Stimulated activated CD4-positive, alpha-beta T cell treated with anti-CD3 and anti-CD28 coated beads, Interleukin-15, amount 100 ng/mL, for 48 hours (primary cell): Measurements from ENCODE around the gene GH1.
"Not testable (repeated sequence)": the region's sequence is repeated elsewhere in the genome, so short reads cannot be mapped to it uniquely, and the experiment has no call there.

ENCODE experiments used
- DNase-seq, 2 donors: peaks; one replicate each; pipeline ENCODE4 v3.0.0-alpha.2; 2020; ENCODE audit warnings: low read depth in 2 of 2

Gene GH1

DNA sequence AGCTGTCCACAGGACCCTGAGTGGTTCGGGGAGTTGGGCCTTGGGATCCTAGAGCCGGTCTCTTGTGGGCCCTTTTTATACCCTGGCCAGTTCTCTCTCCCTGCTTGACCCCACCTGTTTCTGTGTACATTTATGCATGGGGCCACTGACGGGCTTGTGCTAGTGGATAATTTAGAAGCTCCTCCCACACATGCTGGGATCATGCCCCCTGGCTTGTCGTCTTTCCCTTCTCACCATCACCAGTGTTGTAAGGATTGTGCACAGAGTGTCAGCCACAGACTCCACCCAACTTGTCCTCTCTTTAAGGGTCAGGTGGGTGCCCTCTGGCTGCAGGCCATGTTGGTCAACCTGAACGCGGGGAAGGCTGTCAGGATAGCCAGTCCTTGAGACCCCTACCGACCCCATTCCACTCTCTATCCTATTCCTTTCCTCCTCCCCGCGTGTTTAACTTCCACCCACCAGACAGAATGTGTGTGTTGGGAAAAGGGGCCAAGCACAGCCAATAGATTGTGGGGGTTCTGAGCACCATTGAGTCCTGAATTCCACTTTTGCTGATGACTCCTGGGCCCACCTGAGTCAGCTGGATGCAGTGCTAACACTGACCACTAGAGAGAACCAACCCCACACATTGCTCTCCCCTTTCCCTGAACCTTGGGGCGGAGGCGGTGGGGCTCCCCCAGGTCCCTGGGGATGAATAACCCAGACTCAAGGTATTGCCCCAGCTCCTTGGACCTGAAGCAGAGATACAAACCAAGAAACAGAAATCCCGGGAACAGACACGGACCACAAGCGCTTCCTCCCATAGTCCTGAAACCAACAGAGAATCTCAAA lies 21.9 kb downstream of the GH1 start, which contains the start of gene CSH1:
Gene CSH1, minus strand, starts transcription at position 51 of the 831 bp plus-strand sequence. CDS start 63 bp downstream, outside the sequence.
- not testable (repeated sequence) for DNase-seq

DNA sequence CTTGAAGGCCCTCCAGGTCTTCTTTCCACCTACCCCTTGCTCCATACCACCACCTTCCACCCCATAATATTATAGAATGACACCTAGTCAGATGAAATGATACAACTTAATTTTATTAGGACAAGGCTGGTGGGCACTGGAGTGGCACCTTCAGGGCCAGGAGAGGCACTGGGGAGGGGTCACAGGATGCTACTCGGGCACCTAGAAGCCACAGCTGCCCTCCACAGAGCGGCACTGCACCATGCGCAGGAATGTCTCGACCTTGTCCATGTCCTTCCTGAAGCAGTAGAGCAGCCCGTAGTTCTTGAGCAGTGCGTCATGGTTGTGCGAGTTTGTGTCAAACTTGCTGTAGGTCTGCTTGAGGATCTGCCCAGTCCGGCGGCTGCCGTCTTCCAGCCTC lies 23.8 kb downstream of the GH1 start:
- DNase-seq: not testable (repeated sequence)

DNA sequence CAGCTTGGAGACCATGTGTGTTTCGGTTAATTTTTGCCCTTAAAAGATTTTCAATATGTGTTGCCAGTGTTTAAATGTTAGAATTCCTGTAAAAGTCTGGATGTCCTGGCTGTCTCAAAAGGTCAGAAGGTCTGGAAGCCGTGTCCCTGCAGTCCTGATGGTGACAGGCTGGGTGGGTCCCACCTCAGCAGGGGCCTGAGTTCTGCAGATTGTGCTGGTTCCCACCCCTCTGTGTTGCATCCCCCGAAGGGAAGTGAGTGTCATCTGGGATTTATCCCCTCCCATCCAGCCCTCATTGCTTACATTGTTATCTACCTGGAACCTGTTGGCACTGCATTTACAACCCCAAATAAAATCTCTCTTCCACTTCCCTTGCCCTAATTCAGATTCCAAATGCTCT lies 24.6 kb downstream of the GH1 start:
- not testable (repeated sequence) for DNase-seq

DNA sequence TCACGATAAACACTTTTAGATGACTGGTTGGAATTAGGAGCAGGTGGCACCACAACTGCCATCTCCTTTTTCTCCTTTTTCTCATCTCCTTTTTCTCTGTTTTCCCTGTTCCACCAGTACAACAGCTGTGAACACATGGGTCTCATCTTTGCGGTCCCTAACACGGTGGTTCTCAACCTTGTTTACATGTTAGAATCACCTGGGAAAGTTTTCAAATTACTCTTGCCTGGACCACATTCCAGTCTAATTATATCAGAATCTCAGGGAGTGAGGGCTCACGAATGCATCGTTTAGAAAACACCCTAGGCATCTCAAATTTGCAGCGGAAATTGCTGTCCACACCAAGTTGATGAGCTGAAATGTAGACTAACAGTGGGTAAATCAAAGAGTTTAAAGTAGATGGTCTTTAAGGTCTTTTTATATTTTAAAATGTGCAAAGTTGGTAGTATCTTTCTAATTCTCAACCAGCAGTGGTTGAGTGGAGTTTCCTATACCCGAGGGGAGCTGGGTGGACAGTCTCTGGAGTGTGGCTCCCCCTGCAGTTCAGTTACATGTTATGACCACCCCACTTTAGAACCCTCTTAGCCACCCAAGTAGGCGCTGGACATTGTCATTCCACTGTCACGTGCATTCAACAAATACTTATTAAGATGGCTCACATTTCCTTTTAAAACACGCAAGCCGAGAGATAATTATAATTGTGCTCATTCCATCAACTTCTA lies 26.2 kb downstream of the GH1 start:
- not testable (repeated sequence) for DNase-seq

DNA sequence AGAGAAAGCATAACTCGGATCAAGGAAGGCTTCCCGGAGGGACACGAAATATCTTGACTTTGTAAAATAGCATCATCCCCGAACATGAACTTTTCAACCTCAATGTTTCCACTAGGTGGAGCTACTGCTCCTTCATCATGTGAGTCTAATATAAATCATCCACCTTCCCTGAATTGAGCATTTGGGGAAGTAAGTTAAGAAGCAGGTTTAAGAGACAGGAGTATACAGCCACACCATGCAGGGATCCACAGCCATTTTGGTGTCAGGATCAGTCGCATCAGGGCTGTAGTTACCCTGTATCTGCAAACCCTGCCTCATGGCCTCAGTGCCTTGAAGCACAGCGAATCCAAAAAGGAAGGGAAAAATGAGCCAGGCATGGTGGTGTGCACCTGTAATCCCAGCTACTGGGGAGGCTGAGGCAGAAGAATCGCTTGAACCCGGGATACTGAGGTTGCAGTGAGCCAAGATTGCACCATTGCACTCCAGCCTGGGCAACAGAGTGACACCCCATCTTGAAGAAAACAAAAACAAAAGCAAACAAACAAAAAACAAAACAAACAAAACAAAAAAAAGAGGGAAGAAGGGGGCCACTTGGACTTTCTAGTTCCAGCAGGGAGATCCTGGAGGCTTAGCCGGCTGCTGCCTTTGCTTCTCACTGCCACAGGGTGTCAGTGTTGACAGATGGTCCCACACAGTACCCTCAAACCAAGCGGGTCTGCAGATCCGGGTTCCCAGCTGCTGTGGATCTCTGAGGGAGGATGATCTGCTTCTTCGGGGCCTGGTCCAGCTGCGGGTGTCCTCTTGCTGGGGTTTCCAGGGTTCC lies 29.4 kb downstream of the GH1 start:
- DNase-seq: not testable (repeated sequence)

DNA sequence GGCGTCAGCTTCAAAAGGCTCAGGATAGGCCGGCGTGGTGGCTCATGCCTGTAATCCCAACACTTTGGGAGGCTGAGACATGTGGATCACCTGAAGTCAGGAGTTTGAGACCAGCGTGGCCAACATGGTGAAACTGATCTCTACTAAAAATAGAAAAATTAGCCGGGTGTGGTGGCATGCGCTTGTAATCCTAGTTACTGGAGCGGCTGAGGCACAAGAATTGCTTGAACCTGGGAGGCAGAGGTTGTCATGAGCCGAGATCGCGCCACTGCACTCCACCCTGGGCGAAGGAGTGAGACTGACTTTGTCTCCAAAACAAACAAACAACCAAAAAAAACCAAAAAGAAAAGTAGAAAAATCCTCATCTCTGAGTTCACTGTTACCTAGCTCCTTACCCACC lies 33.5 kb downstream of the GH1 start:
- DNase-seq: not testable (repeated sequence)

DNA sequence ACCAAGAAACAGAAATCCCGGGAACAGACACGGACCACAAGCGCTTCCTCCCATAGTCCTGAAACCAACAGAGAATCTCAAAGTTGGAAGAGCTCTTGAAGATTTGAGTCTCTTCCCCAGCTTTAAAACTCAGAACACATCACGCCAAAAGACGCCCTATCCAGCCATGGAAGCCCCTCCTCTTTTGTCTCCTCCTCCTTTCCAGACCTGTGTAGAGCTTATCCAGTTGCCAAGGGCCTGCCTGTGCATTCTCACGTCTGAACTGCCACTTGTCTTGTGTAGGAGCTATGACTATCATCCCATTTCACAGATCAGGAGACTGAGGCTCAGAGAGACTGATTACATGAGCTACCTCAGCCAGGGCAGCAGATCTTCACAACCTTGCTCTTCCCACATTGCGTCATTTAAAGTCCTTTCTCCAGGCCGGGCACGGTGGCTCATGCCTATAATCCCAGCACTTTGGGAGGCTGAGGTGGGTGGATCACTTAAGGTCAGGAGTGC lies 36.0 kb downstream of the GH1 start:
- not testable (repeated sequence) for DNase-seq

DNA sequence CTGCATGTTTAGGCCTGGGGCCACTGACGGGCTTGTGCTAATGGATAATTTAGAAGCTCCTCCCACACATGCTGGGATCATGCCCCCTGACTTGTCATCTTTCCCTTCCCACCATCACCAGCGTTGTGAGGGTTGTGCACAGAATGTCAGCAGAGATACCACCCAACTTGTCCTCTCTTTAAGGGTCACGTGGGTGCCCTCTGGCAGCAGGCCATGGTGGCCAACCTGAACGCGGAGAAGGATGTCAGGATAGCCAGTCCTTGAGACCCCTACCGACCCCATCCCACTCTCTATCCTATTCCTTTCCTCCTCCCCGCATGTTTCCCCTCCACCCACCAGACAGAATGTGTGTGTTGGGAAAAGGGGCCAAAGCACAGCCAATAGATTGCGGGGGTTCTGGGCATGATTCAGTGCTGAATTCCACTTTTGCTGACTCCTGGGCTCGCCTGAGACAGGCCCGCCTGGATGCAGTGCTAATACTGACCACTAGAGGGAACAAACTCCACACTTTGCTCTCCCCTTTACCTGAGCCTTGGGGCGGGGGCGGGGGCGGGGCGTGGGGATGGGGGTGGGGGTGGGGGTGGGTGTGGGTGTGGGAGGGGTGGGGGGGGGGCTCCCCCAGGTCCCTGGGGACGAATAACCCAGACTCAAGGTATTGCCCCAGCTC lies 36.6 kb downstream of the GH1 start, which contains the start of gene GH2:
Gene GH2, minus strand, starts transcription at position 10 of the 667 bp plus-strand sequence. CDS start 143 bp downstream, outside the sequence.
- peak; percentile 37 to 46 for DNase-seq

GRCh38 chr17:63881337-63881736 lies 37.3 kb downstream of the GH1 start:
- DNase-seq: not testable (repeated sequence)

- DNase-seq: no peak
Observed at GRCh38 chr17:63880706-63881105, 37.9 kb downstream of the GH1 start.

DNA sequence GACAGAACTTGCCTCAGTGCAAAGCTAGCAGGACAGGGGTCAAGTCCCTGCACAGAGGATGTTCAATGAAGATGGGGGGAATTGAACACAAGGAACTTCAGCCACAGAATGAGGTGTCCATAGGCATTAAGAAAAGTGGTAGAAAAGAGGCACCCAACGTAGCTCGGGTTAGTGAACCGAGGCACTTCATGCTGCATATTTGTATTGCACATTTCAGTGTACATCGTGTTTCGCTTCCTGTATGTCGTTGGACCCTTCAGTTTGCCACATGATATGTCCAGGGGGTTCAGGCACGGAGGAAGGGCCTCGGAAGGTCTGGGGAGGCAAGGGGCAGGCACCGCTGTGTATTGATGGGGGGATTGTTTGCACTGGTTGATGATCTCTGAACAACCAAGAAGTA lies 40.2 kb downstream of the GH1 start:
- DNase-seq: not testable (repeated sequence)

- DNase-seq: not testable (repeated sequence)
Observed at GRCh38 chr17:63874693-63875092, 43.9 kb downstream of the GH1 start.

DNA sequence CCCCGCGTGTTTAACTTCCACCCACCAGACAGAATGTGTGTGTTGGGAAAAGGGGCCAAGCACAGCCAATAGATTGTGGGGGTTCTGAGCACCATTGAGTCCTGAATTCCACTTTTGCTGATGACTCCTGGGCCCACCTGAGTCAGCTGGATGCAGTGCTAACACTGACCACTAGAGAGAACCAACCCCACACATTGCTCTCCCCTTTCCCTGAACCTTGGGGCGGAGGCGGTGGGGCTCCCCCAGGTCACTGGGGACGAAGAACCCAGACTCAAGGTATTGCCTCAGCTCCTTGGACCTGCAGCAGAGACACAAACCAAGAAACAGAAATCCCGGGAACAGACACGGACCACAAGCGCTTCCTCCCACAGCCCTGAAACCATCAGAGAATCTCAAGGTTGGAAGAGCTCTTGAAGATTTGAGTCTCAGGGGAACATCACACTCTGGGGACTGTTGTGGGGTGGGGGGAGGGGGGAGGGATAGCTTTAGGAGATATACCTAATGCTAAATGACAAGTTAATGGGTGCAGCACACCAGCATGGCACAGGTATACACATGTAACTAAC lies 44.5 kb downstream of the GH1 start:
- not testable (repeated sequence) for DNase-seq

DNA sequence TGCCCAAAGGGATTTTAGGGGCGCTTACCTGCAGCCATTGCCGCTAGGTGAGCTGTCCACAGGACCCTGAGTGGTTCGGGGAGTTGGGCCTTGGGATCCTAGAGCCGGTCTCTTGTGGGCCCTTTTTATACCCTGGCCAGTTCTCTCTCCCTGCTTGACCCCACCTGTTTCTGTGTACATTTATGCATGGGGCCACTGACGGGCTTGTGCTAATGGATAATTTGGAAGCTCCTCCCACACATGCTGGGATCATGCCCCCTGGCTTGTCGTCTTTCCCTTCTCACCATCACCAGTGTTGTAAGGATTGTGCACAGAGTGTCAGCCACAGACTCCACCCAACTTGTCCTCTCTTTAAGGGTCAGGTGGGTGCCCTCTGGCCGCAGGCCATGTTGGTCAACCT lies 45.1 kb downstream of the GH1 start, which contains the start of gene CSH2:
Gene CSH2, minus strand, starts transcription at position 101 of the 400 bp plus-strand sequence. Its CDS starts 63 bp downstream, at position 38.
- DNase-seq: not testable (repeated sequence)

DNA sequence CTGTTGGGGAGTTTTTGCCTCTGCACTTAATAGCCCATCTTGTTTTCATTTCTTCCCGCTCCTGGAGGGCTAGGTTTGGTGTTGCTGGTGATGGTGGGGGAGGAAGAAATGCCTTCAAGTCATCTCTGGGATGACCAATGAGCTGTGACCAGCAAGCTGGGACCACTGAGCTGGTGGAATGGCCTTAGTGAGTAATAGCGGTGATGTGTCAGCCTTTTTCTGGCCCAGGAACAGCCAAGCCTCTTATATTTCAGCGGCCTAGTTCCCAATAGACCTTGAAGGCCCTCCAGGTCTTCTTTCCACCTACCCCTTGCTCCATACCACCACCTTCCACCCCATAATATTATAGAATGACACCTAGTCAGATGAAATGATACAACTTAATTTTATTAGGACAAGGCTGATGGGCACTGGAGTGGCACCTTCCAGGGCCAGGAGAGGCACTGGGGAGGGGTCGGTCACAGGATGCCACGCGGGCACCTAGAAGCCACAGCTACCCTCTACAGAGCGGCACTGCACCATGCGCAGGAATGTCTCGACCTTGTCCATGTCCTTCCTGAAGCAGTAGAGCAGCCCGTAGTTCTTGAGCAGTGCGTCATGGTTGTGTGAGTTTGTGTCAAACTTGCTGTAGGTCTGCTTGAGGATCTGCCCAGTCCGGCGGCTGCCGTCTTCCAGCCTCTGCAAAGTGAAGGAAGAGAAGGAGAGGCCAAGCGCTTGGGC lies 46.8 kb downstream of the GH1 start:
- DNase-seq: not testable (repeated sequence)

- DNase-seq: not testable (repeated sequence)
Observed at GRCh38 chr17:63870292-63870665, 48.4 kb downstream of the GH1 start.

DNA sequence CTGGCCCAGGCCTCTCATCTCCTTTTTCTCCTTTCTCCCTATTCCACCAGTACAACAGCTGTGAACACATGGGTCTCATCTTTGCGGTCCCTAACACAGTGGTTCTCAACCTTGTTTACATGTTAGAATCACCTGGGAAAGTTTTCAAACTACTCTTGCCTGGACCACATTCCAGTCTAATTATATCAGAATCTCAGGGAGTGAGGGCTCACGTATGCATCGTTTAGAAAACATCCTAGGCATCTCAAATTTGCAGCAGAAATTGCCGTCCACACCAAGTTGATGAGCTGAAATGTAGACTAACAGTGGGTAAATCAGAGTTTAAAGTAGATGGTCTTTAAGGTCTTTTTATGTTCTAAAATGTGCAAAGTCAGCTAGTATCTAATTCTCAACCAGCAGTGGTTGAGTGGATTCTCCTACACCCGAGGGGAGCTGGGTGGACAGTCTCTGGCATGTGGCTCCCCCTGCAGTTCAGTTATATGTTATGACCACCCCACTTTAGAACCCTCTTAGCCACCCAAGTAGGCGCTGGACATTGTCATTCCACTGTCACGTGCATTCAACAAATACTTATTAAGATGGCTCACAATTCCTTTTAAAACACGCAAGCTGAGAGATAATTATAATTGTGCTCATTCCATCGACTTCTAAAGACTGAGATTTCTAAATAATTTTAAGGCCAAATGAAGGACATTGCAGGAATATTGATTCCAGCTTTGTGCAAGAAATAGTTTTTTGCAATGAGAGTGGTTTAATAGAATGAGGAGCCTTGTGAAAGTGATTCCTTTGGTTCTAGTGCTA lies 48.9 kb downstream of the GH1 start:
- not testable (repeated sequence) for DNase-seq
